SK-N-SH treated with all-trans-retinoic acid at 6 μM for 48 hours (cell line): Measurements from ENCODE around the gene SLC19A1.

Experiments
- BACH2 ChIP-seq: fragments of 250-450 bp; sonication (Bioruptor Pico); IDR thresholded peaks from 2 replicates; pipeline ENCODE4 v1.9.0; 2021; ENCODE audit warnings: mild to moderate bottlenecking, borderline replicate concordance
- OSR1 ChIP-seq: fragments of 250-450 bp; sonication (Bioruptor Pico); IDR thresholded peaks from 2 replicates; pipeline ENCODE4 v1.8.0; 2022; ENCODE audit warnings: moderate library complexity, mild to moderate bottlenecking, inconsistent platforms
- PPARA ChIP-seq: fragments of 250-450 bp; sonication (Bioruptor Pico); IDR thresholded peaks from 2 replicates; pipeline ENCODE4 v1.5.0; 2020; ENCODE audit warnings: mild to moderate bottlenecking, borderline replicate concordance
- RARB ChIP-seq: fragments of 250-450 bp; sonication (Bioruptor Pico); IDR thresholded peaks from 2 replicates; pipeline ENCODE4 v1.8.0; 2021; ENCODE audit warnings: mild to moderate bottlenecking, moderate library complexity
- TOX ChIP-seq: fragments of 250-450 bp; sonication (Bioruptor Pico); IDR thresholded peaks from 2 replicates; pipeline ENCODE4 v1.8.0; 2021; ENCODE audit warnings: mild to moderate bottlenecking, moderate library complexity, borderline replicate concordance
- ZC3H10 ChIP-seq: fragments of 250-450 bp; sonication (Bioruptor Pico); IDR thresholded peaks from 2 replicates; pipeline ENCODE4 v1.5.1; 2021; ENCODE audit warnings: mild to moderate bottlenecking, moderate library complexity
- ZFP30 ChIP-seq: fragments of 450-650 bp; formaldehyde crosslinking; IDR thresholded peaks from 2 replicates; pipeline ENCODE4 v1.5.0; 2022; ENCODE audit warnings: mild to moderate bottlenecking, moderate library complexity
- ZNF565 ChIP-seq: fragments of 450-650 bp; formaldehyde crosslinking; conservative IDR thresholded peaks from 2 replicates; pipeline ENCODE4 v1.5.0; 2020; ENCODE audit warnings: low read depth, mild to moderate bottlenecking, moderate library complexity
- TF ChIP-seq, protein P1 (sequence below): fragments of 250-450 bp; sonication (Bioruptor Pico); IDR thresholded peaks from 2 replicates; pipeline ENCODE4 v1.8.0; 2020; ENCODE audit warnings: mild to moderate bottlenecking, moderate library complexity, borderline replicate concordance
- TF ChIP-seq, protein P2 (sequence below): fragments of 250-450 bp; sonication (Bioruptor Pico); IDR thresholded peaks from 2 replicates; pipeline ENCODE4 v1.5.1; 2020; ENCODE audit warnings: low read depth, mild to moderate bottlenecking, moderate library complexity
- TF ChIP-seq, protein P3 (sequence below): fragments of 250-450 bp; sonication (Bioruptor Pico); IDR thresholded peaks from 2 replicates; pipeline ENCODE4 v1.8.0; 2021; ENCODE audit warnings: low read depth, mild to moderate bottlenecking, moderate library complexity, borderline replicate concordance

DNA sequence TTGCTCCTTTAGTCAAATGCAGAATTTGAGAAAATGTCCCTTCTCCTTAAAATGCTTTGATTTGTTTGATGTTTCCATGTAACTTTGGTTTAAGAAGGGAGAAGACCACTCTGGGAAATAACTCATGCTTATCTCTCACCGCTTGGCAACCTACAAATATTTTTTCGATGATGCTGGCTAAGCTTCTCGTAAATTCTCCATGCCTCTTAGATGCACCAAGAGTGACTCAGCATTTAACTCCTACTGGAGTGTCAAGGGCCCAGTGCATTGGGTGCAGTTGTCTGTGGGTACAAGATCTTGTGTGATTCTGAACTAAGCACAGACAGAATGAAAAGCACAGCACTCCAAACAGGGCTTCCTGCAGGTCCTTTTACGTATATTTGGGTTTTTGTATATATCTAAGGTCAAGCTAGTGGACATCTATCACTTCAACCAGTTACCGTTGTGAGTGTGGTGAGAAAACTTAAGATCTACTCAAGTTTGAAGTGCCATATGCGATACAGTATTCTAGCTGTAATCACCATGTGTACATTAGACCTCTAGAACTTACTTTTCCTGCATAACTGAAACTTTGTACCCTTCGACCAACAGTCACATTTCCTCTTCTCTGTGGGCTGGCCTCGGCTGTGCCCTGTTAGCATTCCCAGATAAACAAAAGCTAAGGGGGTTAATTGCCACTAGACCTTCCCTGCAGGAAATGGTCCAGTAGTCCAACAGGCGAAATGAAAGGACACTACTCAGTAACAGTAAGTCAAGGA lies 81.5 kb downstream of the SLC19A1 start:
- TF ChIP-seq TOX (CRISPR knock-in tag) (no peak), ZNF565 (CRISPR knock-in tag) (no peak), ZFP30 (CRISPR knock-in tag) (no peak), OSR1 (CRISPR knock-in tag) (no peak), ZC3H10 (no peak), BACH2 (CRISPR knock-in tag) (no peak), RARB (no peak), PPARA (CRISPR knock-in tag) (no peak)
- TF ChIP-seq, protein P1, sequence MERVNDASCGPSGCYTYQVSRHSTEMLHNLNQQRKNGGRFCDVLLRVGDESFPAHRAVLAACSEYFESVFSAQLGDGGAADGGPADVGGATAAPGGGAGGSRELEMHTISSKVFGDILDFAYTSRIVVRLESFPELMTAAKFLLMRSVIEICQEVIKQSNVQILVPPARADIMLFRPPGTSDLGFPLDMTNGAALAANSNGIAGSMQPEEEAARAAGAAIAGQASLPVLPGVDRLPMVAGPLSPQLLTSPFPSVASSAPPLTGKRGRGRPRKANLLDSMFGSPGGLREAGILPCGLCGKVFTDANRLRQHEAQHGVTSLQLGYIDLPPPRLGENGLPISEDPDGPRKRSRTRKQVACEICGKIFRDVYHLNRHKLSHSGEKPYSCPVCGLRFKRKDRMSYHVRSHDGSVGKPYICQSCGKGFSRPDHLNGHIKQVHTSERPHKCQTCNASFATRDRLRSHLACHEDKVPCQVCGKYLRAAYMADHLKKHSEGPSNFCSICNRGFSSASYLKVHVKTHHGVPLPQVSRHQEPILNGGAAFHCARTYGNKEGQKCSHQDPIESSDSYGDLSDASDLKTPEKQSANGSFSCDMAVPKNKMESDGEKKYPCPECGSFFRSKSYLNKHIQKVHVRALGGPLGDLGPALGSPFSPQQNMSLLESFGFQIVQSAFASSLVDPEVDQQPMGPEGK (CRISPR knock-in tag), result no peak
- TF ChIP-seq, protein P2, sequence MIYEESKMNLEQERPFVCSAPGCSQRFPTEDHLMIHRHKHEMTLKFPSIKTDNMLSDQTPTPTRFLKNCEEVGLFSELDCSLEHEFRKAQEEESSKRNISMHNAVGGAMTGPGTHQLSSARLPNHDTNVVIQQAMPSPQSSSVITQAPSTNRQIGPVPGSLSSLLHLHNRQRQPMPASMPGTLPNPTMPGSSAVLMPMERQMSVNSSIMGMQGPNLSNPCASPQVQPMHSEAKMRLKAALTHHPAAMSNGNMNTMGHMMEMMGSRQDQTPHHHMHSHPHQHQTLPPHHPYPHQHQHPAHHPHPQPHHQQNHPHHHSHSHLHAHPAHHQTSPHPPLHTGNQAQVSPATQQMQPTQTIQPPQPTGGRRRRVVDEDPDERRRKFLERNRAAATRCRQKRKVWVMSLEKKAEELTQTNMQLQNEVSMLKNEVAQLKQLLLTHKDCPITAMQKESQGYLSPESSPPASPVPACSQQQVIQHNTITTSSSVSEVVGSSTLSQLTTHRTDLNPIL (CRISPR knock-in tag), result 0 out of 2 replicates have a peak, but pooled peaks have one; percentile 31
- TF ChIP-seq, protein P3, sequence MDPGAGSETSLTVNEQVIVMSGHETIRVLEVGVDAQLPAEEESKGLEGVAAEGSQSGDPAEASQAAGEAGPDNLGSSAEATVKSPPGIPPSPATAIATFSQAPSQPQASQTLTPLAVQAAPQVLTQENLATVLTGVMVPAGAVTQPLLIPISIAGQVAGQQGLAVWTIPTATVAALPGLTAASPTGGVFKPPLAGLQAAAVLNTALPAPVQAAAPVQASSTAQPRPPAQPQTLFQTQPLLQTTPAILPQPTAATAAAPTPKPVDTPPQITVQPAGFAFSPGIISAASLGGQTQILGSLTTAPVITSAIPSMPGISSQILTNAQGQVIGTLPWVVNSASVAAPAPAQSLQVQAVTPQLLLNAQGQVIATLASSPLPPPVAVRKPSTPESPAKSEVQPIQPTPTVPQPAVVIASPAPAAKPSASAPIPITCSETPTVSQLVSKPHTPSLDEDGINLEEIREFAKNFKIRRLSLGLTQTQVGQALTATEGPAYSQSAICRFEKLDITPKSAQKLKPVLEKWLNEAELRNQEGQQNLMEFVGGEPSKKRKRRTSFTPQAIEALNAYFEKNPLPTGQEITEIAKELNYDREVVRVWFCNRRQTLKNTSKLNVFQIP (CRISPR knock-in tag), result no peak
